ENCODE measurements around the gene NAV3.

Gene NAV3
- long read RNA-seq, result 0 reads

- Histone ChIP-seq H3K27ac (replicated peaks) (no peak within 1 kb of the TSS), H3K4me3 (replicated peaks; ENCODE audit: insufficient read depth, low read length) (no peak within 1 kb of the TSS), H3K27me3 (ENCODE audit: insufficient read depth, poor library complexity, severe bottlenecking) (no peaks in the 10 kb centered on the region)
- TF ChIP-seq REST (IDR thresholded peaks at IDR 0.05; ENCODE audit: insufficient replicate concordance, low read depth) (no peak), CTCF (IDR thresholded peaks at IDR 0.05; ENCODE audit: insufficient read depth, low read length) (no peak), POLR2AphosphoS5 (IDR thresholded peaks at IDR 0.05; ENCODE audit: low read depth) (no peak), GABPA (IDR thresholded peaks at IDR 0.05; ENCODE audit: low read depth) (no peak), SPI1 (IDR thresholded peaks at IDR 0.05; ENCODE audit: borderline replicate concordance, low read depth) (no peak)
- DNase-seq (ENCODE audit: low read depth in 1 of 2, low spot score in 1 of 2), result no peak
These were observed at the start of gene NAV3 for GRCh38 chr12:77830583-77831351. Gene NAV3, plus strand, starts transcription at chr12:77830894. Its CDS starts 568 bp downstream, at chr12:77831462.

- no peak overlapping the region for H3K27ac ChIP-seq (replicated peaks)
- TF ChIP-seq GABPA (IDR thresholded peaks at IDR 0.05; ENCODE audit: low read depth) (no peak), SPI1 (IDR thresholded peaks at IDR 0.05; ENCODE audit: borderline replicate concordance, low read depth) (no peak), POLR2AphosphoS5 (IDR thresholded peaks at IDR 0.05; ENCODE audit: low read depth) (no peak), REST (IDR thresholded peaks at IDR 0.05; ENCODE audit: insufficient replicate concordance, low read depth) (no peak), CTCF (IDR thresholded peaks at IDR 0.05; ENCODE audit: insufficient read depth, low read length) (no peak)
These were observed 48.7 kb upstream of the NAV3 start for GRCh38 chr12:77782034-77782433.

GRCh38 chr12:77782766-77783165 is 47.9 kb upstream of the NAV3 start:
- H3K27me3 ChIP-seq (ENCODE audit: insufficient read depth, poor library complexity, severe bottlenecking), result no peaks in the 10 kb centered on the region
- TF ChIP-seq POLR2AphosphoS5 (IDR thresholded peaks at IDR 0.05; ENCODE audit: low read depth), result no peak
- TF ChIP-seq REST (IDR thresholded peaks at IDR 0.05; ENCODE audit: insufficient replicate concordance, low read depth), result no peak
- no peak for TF ChIP-seq SPI1 (IDR thresholded peaks at IDR 0.05; ENCODE audit: borderline replicate concordance, low read depth)
- DNase-seq (ENCODE audit: low read depth in 1 of 2, low spot score in 1 of 2), result no peak
- no peak overlapping the region for H3K27ac ChIP-seq (replicated peaks)
- no peak overlapping the region for H3K4me3 ChIP-seq (replicated peaks; ENCODE audit: insufficient read depth, low read length)

More at GRCh38 chr12:77782034-77782433, 48.7 kb upstream of the NAV3 start:
- Histone ChIP-seq H3K27me3 (ENCODE audit: insufficient read depth, poor library complexity, severe bottlenecking) (no peaks in the 10 kb centered on the region), H3K4me3 (replicated peaks; ENCODE audit: insufficient read depth, low read length) (no peak overlapping the region)
- DNase-seq (ENCODE audit: low read depth in 1 of 2, low spot score in 1 of 2), result no peak

Data from HL-60 (cell line).